DOHH2 (cell line): ENCODE results near the gene TMEM54.

Source experiments
- EZH2phosphoT487 ChIP-seq: fragments of 200-600 bp; sonication (generic); IDR thresholded peaks from 2 replicates; pipeline ENCODE4 v1.6.1; 2017; ENCODE audit warnings: borderline replicate concordance, mild to moderate bottlenecking, antibody characterized with exemption, low read length, moderate library complexity, mixed read lengths
- TF ChIP-seq, protein P1 (sequence below): fragments of 200-600 bp; sonication (generic); IDR thresholded peaks from one replicate; pipeline ENCODE4 v1.5.1; 2014; ENCODE audit warnings: antibody characterized with exemption, mild to moderate bottlenecking, low read depth, low read length; ENCODE audit not compliant: poor library complexity, severe bottlenecking

- TF ChIP-seq, protein P1, sequence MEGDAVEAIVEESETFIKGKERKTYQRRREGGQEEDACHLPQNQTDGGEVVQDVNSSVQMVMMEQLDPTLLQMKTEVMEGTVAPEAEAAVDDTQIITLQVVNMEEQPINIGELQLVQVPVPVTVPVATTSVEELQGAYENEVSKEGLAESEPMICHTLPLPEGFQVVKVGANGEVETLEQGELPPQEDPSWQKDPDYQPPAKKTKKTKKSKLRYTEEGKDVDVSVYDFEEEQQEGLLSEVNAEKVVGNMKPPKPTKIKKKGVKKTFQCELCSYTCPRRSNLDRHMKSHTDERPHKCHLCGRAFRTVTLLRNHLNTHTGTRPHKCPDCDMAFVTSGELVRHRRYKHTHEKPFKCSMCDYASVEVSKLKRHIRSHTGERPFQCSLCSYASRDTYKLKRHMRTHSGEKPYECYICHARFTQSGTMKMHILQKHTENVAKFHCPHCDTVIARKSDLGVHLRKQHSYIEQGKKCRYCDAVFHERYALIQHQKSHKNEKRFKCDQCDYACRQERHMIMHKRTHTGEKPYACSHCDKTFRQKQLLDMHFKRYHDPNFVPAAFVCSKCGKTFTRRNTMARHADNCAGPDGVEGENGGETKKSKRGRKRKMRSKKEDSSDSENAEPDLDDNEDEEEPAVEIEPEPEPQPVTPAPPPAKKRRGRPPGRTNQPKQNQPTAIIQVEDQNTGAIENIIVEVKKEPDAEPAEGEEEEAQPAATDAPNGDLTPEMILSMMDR: no peak
- no peak for TF ChIP-seq EZH2phosphoT487
Measured at GRCh38 chr1:32886828-32887414, 14.3 kb downstream of the TMEM54 start.
